ENCODE measurements around the gene DUSP23. TPM values are rescaled to one million over a fixed set of nuclear protein-coding genes. Genes with fewer than 3 reads are reported as not detected.

The DUSP23 gene
- total and polyA plus RNA-seq, 4 donors, result 25.8 to 244 (median 110) TPM

GRCh38 chr1:159786465-159786864, 5.7 kb downstream of the DUSP23 start:
- Histone ChIP-seq H3K4me3 (no peak overlapping the region), H3K36me3 (ENCODE audit: control insufficient read depth in 4 of 4, insufficient read depth in 4 of 4, low read length in 4 of 4) (no peaks in the 10 kb centered on the region), H3K4me1 (ENCODE audit: control insufficient read depth in 5 of 5, insufficient read depth in 5 of 5, low read length in 5 of 5) (peaks cover 0 to 11% (median 3%) of the 10 kb centered on the region in 5 donors), H3K9me3 (ENCODE audit: control insufficient read depth in 4 of 4, insufficient read depth in 3 of 4, low read length in 3 of 4) (no peaks in the 10 kb centered on the region), H3K27ac (ENCODE audit: low read depth in 1 of 2, low read length in 1 of 2) (no peak overlapping the region), H3K9ac (ENCODE audit: insufficient read depth in 1 of 2, low read length in 2 of 2) (no peak overlapping the region), H3K27me3 (ENCODE audit: control insufficient read depth in 3 of 3, insufficient read depth in 3 of 3, low read length in 2 of 3) (no peaks in the 10 kb centered on the region)
- ATAC-seq (ENCODE audit: insufficient read depth, low FRiP score) (no peak), DNase-seq (peak in 2 of 3 donors; percentile 26 to 32)
- WGBS, 2 donors, result 53 to 65% methylated on average over 3 of the region's 3 CpGs
- TF ChIP-seq CTCF (IDR thresholded peaks at IDR 0.05; ENCODE audit: control extremely low read depth, extremely low read depth), result no peak

GRCh38 chr1:159786966-159787365, 6.2 kb downstream of the DUSP23 start:
- peak in 1 of 3 donors; percentile 18 for DNase-seq

GRCh38 chr1:159790237-159790917, 9.6 kb downstream of the DUSP23 start:
- WGBS, 2 donors, result 22 to 23% methylated on average over 2 of the region's 2 CpGs
- ATAC-seq (ENCODE audit: insufficient read depth, low FRiP score) (no peak), DNase-seq (peak; percentile 17 to 40 (median 32))
- Histone ChIP-seq H3K9ac (ENCODE audit: insufficient read depth in 1 of 2, low read length in 2 of 2) (no peak overlapping the region), H3K4me3 (no peak overlapping the region), H3K27me3 (ENCODE audit: control insufficient read depth in 3 of 3, insufficient read depth in 3 of 3, low read length in 2 of 3) (no peaks in the 10 kb centered on the region), H3K27ac (ENCODE audit: low read depth in 1 of 2, low read length in 1 of 2) (no peak overlapping the region), H3K36me3 (ENCODE audit: control insufficient read depth in 4 of 4, insufficient read depth in 4 of 4, low read length in 4 of 4) (no peaks in the 10 kb centered on the region), H3K4me1 (ENCODE audit: control insufficient read depth in 5 of 5, insufficient read depth in 5 of 5, low read length in 5 of 5) (peaks cover 0 to 3% (median 0%) of the 10 kb centered on the region in 5 donors), H3K9me3 (ENCODE audit: control insufficient read depth in 4 of 4, insufficient read depth in 3 of 4, low read length in 3 of 4) (peaks cover 0 to 1% (median 0%) of the 10 kb centered on the region in 4 donors)
- TF ChIP-seq CTCF (IDR thresholded peaks at IDR 0.05; ENCODE audit: control extremely low read depth, extremely low read depth), result peak; percentile 32

More at GRCh38 chr1:159786966-159787365, 6.2 kb downstream of the DUSP23 start:
- H3K27ac ChIP-seq (ENCODE audit: low read depth in 1 of 2, low read length in 1 of 2), result no peak overlapping the region
- no peak overlapping the region for H3K4me3 ChIP-seq
- no peak overlapping the region for H3K9ac ChIP-seq (ENCODE audit: insufficient read depth in 1 of 2, low read length in 2 of 2)
- H3K4me1 ChIP-seq (ENCODE audit: control insufficient read depth in 5 of 5, insufficient read depth in 5 of 5, low read length in 5 of 5), result peaks cover 0 to 9% (median 0%) of the 10 kb centered on the region in 5 donors
- WGBS, 2 donors, result 68 to 88% methylated on average over 3 of the region's 3 CpGs
- no peaks in the 10 kb centered on the region for H3K36me3 ChIP-seq (ENCODE audit: control insufficient read depth in 4 of 4, insufficient read depth in 4 of 4, low read length in 4 of 4)
- TF ChIP-seq CTCF (IDR thresholded peaks at IDR 0.05; ENCODE audit: control extremely low read depth, extremely low read depth), result no peak
- no peaks in the 10 kb centered on the region for H3K9me3 ChIP-seq (ENCODE audit: control insufficient read depth in 4 of 4, insufficient read depth in 3 of 4, low read length in 3 of 4)
- no peaks in the 10 kb centered on the region for H3K27me3 ChIP-seq (ENCODE audit: control insufficient read depth in 3 of 3, insufficient read depth in 3 of 3, low read length in 2 of 3)
- no peak for ATAC-seq (ENCODE audit: insufficient read depth, low FRiP score)
